Measurements from ENCODE around the gene ADORA1.

GRCh38 chr1:203143641-203144040 is 16.1 kb downstream of the ADORA1 start:
- no peak for TF ChIP-seq REST (IDR thresholded peaks at IDR 0.05; ENCODE audit: low read depth)
- TF ChIP-seq EP300 (IDR thresholded peaks at IDR 0.05; ENCODE audit: borderline replicate concordance) = no peak
- TF ChIP-seq CEBPB (IDR thresholded peaks at IDR 0.05) = no peak
- no peak for TF ChIP-seq TAF1 (IDR thresholded peaks at IDR 0.05; ENCODE audit: low read depth)
- no peak for TF ChIP-seq TEAD4 (IDR thresholded peaks at IDR 0.05)

Measured in Ishikawa (cell line).